CD4-positive, alpha-beta T cell (primary cell): ENCODE measurements around the gene ANKRD42. TPM values are rescaled to one million over a fixed set of nuclear protein-coding genes. Genes with fewer than 3 reads are reported as not detected.

Experiments
- ATAC-seq: fragments of 200-7000 bp; cut with Tn5 transposase; one replicate; pipeline ENCODE4 v1.10.0; 2022; ENCODE audit warnings: mild to moderate bottlenecking; ENCODE audit not compliant: poor library complexity
- CTCF ChIA-PET: fragments of 350-600 bp; sonication (Branson Sonifier 250); formaldehyde crosslinking; loops from one replicate; lab custom pipeline; 2021; ENCODE audit warnings: antibody characterized with exemption, inconsistent platforms; lab: Charles Lee
- POLR2A ChIA-PET: fragments of 350-600 bp; sonication (Branson Sonifier 250); formaldehyde crosslinking; loops from one replicate; lab custom pipeline; 2021; ENCODE audit warnings: antibody characterized with exemption, inconsistent platforms; lab: Charles Lee
- DNase-seq, 14 experiments: peaks; one replicate each; pipeline ENCODE4 v3.0.0-alpha.2; 2013 to 2020; ENCODE audit warnings: mixed read lengths in 2 of 14
- H3K27ac ChIP-seq, 2 donors: one replicate each; pipeline versions ENCODE4 v1.5.1 to v1.7.0; 2013; ENCODE audit warnings: low read length in 2 of 2, low read depth in 1 of 2, mild to moderate bottlenecking in 1 of 2
- H3K27me3 ChIP-seq, 2 experiments: 1 replicate in 1 of 2; 2 replicates in 1 of 2; pipeline versions ENCODE4 v1.6.1 to v1.7.0; 2013; ENCODE audit warnings: low read length in 2 of 2, control low read depth in 1 of 2, mild to moderate bottlenecking in 1 of 2, moderate library complexity in 1 of 2; ENCODE audit not compliant: insufficient read depth in 2 of 2, control insufficient read depth in 1 of 2
- H3K36me3 ChIP-seq: one replicate; pipeline ENCODE4 v1.6.1; 2013; ENCODE audit warnings: low read length, control low read depth; ENCODE audit not compliant: insufficient read depth
- H3K4me1 ChIP-seq: one replicate; pipeline ENCODE4 v1.6.1; 2013; ENCODE audit warnings: low read length, control low read depth; ENCODE audit not compliant: insufficient read depth
- H3K4me3 ChIP-seq: one replicate; pipeline ENCODE4 v1.5.1; 2013; ENCODE audit warnings: mild to moderate bottlenecking, low read length, moderate library complexity
- H3K9me3 ChIP-seq, 2 experiments: 1 replicate in 1 of 2; 2 replicates in 1 of 2; pipeline versions ENCODE4 v1.6.1 to v1.7.0; 2013; ENCODE audit warnings: low read length in 2 of 2, mild to moderate bottlenecking in 2 of 2, control low read depth in 1 of 2, moderate library complexity in 1 of 2; ENCODE audit not compliant: control insufficient read depth in 1 of 2, insufficient read depth in 1 of 2
- H3K27ac Mint-ChIP-seq: one replicate; pipeline ENCODE4 v1.8.0; 2020; ENCODE audit warnings: mixed read lengths
- H3K27me3 Mint-ChIP-seq: one replicate; pipeline ENCODE4 v1.8.0; 2021; ENCODE audit warnings: mixed read lengths
- H3K36me3 Mint-ChIP-seq: one replicate; pipeline ENCODE4 v1.8.0; 2021; ENCODE audit warnings: low read depth, mixed read lengths
- H3K4me1 Mint-ChIP-seq: one replicate; pipeline ENCODE4 v1.8.0; 2021; ENCODE audit warnings: low read depth, mixed read lengths
- H3K4me3 Mint-ChIP-seq: one replicate; pipeline ENCODE4 v1.8.0; 2020; ENCODE audit warnings: mild to moderate bottlenecking, mixed read lengths
- H3K9me3 Mint-ChIP-seq: one replicate; pipeline ENCODE4 v1.8.0; 2020; ENCODE audit warnings: mixed read lengths
- CTCF ChIP-seq: fragments of 200-600 bp; IDR thresholded peaks from one replicate; pipeline ENCODE4 v1.8.0; 2022; ENCODE audit warnings: antibody characterized with exemption, mild to moderate bottlenecking
- intact Hi-C, 2 experiments: fragments of 100-400 bp; cut with DNase I in 1 of 2; cut with micrococcal nuclease in 1 of 2; formaldehyde crosslinking; loops; one replicate each; pipeline versions ENCODE4 v1.15.1 to v1.9.0; 2023 to 2025; cut with DNase I, micrococcal nuclease
- total RNA-seq, 174 experiments: library from RNA in 2 of 174; stranded (reverse) in 2 of 174; gene quantifications; one replicate each; pipeline ENCODE4 v1.2.3 and lab custom pipeline; 2021 to 2026

The ANKRD42 gene
- total RNA-seq, 2 experiments from 2014 or later: 8.6 to 10.0 TPM

- Mint-ChIP-seq H3K27ac (no peak overlapping the region), H3K4me1 (peaks cover 9% of the 10 kb centered on the region), H3K4me3 (no peak overlapping the region), H3K27me3 (no peaks in the 10 kb centered on the region), H3K36me3 (peaks cover 87% of the 10 kb centered on the region), H3K9me3 (no peaks in the 10 kb centered on the region)
- no peak overlapping the region for H3K27ac ChIP-seq
- no peak for ATAC-seq
- H3K4me1 ChIP-seq: no peaks in the 10 kb centered on the region
- peaks cover 67% of the 10 kb centered on the region for H3K36me3 ChIP-seq
- ChIA-PET CTCF (interaction anchor here (1.1 kb wide), 1 partner anchor 19 kb away, joined by 3 read pairs; no protein-coding TSS in a partner anchor), POLR2A (interaction anchor here (1.0 to 1.9 kb wide), 2 partner anchors 10 to 119 kb away, joined by 5 read pairs; partner anchors contain the start of genes CCDC90B and PCF11)
- no peaks in the 10 kb centered on the region for H3K27me3 ChIP-seq
- no peak for DNase-seq
- TF ChIP-seq CTCF: no peak
- intact Hi-C loops: no loop called here
- no peak overlapping the region for H3K4me3 ChIP-seq
- no peaks in the 10 kb centered on the region for H3K9me3 ChIP-seq
Observed at GRCh38 chr11:83275888-83276641, 82.6 kb downstream of the ANKRD42 start.

GRCh38 chr11:83278351-83278750, 84.8 kb downstream of the ANKRD42 start:
- POLR2A ChIA-PET: interaction anchor here (1.9 kb wide), 1 partner anchor 121 kb away, joined by 5 read pairs; the partner anchor contains the start of gene PCF11

GRCh38 chr11:83280256-83280655, 86.7 kb downstream of the ANKRD42 start:
- TF ChIP-seq CTCF: no peak
- Mint-ChIP-seq H3K4me3 (no peak overlapping the region), H3K27ac (no peak overlapping the region), H3K27me3 (no peaks in the 10 kb centered on the region), H3K4me1 (peaks cover 45% of the 10 kb centered on the region), H3K9me3 (no peaks in the 10 kb centered on the region), H3K36me3 (peaks cover 75% of the 10 kb centered on the region)
- Histone ChIP-seq H3K4me1 (peaks cover 10% of the 10 kb centered on the region), H3K27ac (no peak overlapping the region), H3K9me3 (no peaks in the 10 kb centered on the region), H3K36me3 (peaks cover 33% of the 10 kb centered on the region), H3K27me3 (no peaks in the 10 kb centered on the region), H3K4me3 (no peak overlapping the region)
- ATAC-seq: no peak
- POLR2A ChIA-PET: no interaction called here
- intact Hi-C loops: loop anchor here in 1 of 2 experiments (5.0 kb wide), 1 partner anchor 128 kb away; no protein-coding TSS in a partner anchor
- CTCF ChIA-PET: interaction anchor here (0.5 to 1.8 kb wide), 3 partner anchors 12 to 77 kb away, joined by 3 to 7 read pairs (median 5); no protein-coding TSS in a partner anchor
- no peak for DNase-seq

More at GRCh38 chr11:83278351-83278750, 84.8 kb downstream of the ANKRD42 start:
- peaks cover 82% of the 10 kb centered on the region for H3K36me3 Mint-ChIP-seq
- Histone ChIP-seq H3K27ac (no peak overlapping the region), H3K9me3 (no peaks in the 10 kb centered on the region), H3K4me1 (no peaks in the 10 kb centered on the region), H3K36me3 (peaks cover 50% of the 10 kb centered on the region), H3K4me3 (no peak overlapping the region), H3K27me3 (no peaks in the 10 kb centered on the region)
- H3K4me1 Mint-ChIP-seq: peaks cover 28% of the 10 kb centered on the region
- CTCF ChIA-PET: no interaction called here
- TF ChIP-seq CTCF: no peak
- no peaks in the 10 kb centered on the region for H3K9me3 Mint-ChIP-seq
- H3K27me3 Mint-ChIP-seq: no peaks in the 10 kb centered on the region
- DNase-seq: no peak
- intact Hi-C loops: no loop called here
- no peak overlapping the region for H3K4me3 Mint-ChIP-seq
- no peak for ATAC-seq
- no peak overlapping the region for H3K27ac Mint-ChIP-seq
